Kasumi-1 (cell line): ENCODE data around the gene GPR183.
A peak's percentile ranks its signal among the peaks of the same experiment; 100 is the strongest.

ENCODE experiments used
- DNase-seq, 2 experiments: peaks; one replicate each; lab custom pipeline; 2025; lab: John Stamatoyannopoulos, UW

GPR183 gene

DNA sequence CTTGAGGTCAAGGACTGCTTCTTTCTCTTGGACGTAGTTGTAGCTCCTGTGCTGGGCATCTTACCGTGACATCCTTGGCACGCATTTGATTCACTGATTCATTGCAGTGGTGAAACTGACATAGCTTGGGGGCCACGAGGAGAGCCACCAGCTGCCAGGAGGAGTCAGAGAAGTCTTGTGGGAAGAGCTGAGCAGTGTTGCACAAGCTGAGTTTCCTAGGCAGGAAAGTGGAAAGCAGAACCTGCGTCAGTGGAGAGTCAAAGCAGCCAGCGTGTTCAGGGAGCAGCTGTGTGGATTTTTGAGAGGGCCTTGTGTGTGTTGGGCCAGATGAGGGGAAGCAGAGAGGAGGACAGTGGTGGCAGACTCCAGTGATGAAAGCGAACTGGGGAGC lies 5.3 kb upstream of the GPR183 start:
- peak; percentile 96 to 97 for DNase-seq

DNA sequence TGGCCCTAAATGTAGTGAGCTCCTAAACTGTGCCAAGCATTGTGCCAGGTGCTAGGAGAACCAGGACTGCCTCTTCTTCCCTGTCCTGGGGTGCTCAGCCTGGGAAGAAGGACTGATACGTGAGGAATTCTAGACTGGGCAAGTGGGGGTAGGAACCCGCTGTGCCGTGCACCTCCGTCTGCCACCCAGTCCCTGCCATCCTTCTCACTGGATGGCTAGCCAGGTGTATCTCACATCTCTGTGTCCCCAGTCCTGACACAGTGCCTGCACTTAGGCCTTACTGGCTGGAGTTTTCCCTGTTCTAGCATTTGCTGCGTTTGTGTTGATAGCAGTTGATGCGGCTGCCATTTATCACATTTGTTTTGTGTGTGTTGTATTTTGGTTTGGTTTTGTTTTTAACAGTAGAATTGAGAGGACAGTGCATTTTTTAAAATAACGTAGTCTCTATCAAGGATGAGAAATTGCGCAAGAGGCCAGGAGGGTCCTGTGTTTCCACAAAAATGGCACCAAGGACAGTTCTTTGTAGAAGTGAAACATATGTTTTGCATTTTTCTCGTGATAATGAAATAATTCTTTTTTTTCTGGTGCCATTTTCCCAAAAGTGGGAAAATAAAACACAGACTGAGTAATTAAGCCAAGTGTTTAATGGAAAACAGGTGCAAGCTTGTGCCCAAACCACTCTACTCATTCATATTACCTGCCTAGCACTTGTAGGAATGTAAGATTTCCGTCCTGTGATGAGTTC lies 4.7 kb upstream of the GPR183 start:
- DNase-seq: peak; percentile 21 to 29

DNA sequence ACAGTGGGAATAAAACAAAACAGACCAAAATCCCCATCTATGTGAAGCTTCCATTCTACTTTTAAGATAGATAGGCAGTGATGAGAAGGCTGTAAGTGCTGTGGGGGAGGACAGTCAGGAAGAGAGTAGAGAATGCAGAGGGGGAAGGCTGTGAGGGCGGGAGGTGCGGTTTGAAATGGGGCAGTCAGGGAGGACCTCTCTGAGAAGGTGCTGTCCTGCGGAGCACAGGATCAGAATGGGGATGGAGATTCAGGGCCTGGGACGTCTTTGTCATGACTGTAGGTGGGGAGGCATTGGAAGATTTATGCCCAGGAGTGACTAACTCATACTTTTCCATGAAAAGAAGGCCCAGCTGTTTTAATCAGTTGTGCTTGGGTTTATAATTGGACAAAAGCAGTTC lies 3.9 kb upstream of the GPR183 start:
- peak in 1 of 2 experiments; percentile 7 for DNase-seq

DNA sequence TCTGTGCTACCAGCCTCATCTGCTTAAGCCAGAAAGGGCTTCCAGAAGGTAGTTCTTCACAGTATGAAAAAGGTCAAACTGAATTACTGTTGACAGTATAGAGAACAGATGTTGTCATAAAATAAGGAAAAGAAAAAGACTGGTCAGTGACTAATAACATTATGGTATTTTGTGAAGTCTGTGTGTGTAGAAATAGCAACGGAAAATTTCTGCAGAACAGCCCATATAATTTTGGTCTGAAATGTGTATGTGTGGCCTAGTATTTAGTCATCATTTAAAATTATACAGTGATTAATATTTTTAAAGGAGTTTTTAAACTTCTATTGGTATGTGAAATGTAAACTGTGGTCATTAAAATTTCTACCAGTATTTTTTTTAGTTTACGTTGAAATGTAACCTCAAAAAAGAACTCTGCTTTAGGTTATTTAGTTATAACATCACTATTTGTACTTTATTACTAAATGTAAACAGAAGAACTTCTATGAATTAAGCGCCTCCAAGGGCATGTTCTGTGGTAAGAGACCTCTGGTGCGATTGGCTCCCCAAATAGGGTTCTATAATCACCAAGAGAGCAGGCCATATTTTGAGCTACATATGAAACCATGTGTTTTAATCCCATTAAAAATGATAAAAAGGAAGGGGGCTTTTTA lies 3.3 kb upstream of the GPR183 start:
- no peak for DNase-seq

DNA sequence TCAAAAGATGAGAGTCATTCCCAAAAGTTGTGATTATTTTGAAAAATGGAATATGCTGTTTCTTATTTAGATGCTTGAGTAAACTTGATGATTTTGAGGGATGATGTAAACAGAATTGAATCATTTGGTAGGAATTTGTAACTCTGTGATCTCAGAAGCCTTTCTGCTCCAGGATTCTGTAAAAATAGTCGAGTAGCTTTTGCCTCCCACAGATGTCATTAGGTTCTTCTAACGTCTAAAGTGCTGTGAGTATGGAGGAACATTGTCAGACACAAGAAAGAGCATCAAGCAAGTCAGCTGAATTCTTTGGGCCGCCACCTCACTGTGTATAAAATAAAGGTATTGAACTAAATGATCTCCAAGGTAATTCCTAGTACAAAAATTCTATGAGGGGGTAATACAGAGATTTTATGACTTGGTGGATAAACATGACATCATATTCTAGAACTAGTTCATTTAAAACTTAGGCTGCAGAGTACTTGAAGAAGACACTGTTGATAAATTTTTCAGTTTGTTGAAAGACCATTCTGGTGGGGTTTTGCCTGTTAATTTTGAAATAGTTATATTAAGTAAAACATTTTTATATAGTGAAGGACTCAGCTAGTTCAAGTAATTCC lies 1.4 kb upstream of the GPR183 start:
- no peak for DNase-seq

DNA sequence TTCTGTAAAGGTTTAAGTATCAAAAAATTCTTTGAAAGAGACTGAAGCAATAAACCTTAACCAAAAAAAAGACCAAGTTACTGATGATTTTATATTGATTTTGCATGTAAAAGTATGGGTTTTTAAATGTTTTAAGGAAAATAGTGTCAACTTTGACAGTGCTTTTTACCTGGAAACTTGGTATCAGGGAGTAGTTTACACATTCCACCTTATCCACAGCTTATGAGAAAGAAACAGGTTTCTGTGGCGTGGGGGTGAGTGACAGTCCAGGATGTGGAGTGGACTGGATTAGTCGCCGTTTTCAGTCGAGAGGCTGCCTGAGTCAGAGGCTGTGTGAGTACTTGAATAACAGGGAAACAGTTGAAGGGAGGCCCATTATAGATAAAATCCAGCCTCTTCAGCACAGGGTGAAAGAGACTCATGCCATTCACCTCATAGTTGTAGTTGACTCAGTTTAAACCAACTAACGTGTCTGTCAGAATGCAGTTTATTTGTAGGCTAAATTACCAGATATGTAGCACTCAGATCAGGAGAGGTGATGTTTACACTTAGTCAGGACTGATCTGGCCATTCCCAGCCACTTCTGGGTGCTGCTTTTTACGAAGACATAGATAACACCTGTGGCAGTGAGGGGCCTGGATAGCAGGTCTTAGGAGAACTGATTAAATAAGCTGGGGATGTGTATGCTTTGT lies 595 bp upstream of the GPR183 start:
- peak in 1 of 2 experiments; percentile 3 for DNase-seq

DNA sequence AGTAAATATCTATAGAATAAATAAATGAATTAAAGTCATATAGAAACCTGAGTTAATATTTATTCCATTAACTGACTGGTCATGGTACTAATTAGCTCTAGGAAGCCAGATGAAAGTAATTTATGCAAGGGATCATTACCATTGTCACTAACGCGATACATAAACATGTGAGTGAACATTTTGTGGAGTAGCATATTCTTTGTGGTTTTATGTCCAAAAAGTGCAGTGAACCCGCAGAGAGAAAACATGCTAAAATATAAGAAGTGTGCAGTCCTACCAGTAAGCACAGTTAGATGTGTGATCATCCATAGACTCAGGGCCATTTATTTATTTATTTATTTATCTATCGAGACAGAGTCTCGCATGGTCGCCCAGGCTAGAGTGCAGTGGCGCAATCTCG lies 1.6 kb downstream of the GPR183 start:
- DNase-seq: no peak

DNA sequence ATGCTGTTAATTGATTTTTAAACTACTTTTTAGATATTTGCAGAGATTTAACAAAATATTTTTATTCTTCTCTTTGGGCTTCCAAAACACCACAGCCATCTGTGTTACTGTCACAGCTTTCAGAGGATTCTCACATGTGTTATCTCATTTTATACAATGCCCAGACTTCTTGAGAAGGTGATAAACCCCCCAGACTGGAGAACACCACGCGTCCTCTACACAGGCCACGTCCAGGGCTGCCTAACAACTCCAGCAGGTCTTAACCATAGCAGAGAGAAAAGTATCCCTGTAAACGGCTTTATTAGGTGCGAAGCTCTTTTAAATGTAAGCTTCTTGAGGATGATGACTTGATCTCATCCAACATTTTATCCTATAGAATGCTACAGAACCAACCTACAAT lies 2.0 kb downstream of the GPR183 start:
- DNase-seq: no peak

DNA sequence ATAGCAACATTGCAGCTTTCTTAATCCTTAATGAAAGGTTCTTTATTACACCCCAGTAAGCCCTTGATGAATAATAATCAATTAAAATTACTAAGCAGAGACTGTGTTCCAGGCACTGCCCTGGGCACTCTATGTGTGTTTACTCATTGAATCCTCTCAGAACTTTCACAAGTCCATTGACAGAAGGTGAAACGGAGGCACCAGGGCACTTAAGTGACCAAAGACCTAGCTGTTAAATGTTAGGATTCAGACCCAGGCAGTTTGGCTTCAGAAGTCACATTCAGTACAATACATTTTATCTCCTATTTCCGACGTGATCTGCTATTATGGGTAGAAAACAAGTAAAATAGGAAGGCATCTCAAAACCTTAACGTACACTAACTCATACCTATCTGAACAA lies 2.7 kb downstream of the GPR183 start:
- DNase-seq: no peak

DNA sequence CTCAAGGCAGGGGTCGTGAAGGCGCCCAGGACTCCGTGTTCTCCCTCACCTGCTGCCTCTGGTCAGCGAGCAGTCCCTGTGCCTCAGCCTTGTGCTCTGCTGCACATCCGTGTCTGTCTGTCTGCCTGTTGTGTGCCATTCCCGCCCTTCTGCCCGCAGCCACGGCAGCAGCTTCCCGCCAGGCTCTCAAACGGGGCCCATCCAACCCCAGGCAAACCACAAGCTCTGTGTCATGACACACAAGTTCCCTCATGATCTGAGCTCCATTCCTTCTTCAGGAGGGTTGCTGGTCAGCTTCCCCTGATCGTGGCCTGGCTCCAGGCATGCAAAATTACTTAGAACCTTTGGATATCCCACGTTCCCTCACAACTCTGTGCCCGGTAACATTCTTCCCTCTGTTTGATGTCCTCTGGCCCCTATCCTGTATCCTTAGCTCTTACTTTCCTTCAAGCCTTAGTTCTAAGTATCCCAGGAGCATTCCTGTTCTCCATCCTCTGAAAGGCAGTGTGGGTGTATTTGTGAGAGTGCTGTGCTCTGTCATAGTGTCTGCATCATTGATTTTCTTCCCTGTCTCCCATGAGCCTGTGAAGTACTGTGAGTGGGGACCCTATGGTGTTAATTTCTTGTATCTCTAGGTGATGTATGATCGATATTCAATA lies 3.2 kb downstream of the GPR183 start:
- DNase-seq: peak; percentile 19 to 24

DNA sequence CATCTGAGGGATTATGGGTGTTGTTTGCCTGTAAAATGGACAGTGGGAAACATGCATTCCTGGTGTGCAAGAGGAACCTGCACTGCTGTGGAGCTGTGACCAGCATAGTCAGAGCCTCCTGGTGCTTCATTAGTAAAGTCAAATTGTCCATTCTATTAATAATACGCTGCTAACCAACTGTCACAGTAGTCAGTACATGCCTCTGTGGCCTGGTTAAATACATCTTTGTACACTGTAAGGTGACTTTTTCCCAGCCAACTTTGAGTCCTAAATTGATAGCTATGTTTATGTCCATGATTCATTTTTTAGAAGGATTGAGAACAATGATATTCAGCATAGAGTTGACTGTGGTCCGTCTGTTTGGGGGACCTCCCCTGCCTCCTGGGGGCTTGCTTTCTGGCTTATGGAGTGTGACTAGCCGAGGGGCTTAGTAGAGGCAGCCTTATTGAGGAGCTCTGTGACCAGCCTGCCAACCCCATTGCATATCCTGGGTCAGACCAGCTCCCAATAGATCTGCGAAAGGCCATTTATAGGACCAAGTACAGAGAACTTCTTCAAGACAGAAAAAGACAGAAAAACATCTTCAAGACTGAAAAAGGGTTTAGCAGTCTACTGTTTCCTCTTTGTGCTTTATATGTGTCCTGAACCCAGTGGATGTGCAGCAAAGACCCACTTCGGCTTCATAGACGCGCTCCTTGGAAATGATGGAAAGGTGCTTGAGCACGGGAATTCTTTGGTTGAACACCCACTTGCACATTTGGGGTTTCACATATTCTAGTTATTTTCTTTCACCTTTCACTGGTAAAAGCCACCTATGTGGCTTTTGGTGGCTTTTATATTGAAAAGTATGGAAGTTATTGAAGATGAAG lies 4.3 kb downstream of the GPR183 start:
- no peak for DNase-seq

DNA sequence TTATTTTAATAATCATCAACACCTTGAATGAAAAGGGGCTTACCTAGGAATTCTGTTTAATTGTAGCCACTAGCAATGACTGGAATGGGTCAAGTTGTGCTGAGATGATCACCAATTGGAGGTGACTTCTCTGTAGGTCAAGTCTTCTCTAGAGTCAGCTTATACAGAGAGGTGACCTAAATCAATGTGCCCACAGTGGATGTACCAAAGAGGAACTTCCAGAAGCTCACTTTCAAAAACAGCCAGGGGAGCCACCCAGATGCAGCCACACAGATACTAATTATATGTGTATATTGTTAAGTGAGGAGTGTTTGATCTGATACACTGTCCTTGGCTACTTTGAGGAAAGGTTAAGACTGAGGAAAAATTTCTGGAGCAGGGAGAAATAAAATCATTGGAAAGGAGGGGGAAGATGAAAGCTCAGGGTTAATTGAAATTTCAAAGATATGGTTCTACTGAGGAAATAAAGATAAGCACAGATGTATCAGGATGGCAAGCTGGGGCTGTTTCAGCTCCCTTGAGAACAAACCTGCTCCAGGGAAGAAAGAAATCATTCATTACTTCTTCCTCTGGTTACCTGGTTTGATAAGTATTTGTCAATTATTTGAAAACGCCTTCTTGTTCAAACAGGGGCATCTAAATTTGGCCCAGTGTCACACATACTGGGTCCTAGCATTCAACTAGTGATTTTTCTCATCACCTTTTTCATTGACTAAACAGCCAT lies 5.1 kb downstream of the GPR183 start:
- no peak for DNase-seq

DNA sequence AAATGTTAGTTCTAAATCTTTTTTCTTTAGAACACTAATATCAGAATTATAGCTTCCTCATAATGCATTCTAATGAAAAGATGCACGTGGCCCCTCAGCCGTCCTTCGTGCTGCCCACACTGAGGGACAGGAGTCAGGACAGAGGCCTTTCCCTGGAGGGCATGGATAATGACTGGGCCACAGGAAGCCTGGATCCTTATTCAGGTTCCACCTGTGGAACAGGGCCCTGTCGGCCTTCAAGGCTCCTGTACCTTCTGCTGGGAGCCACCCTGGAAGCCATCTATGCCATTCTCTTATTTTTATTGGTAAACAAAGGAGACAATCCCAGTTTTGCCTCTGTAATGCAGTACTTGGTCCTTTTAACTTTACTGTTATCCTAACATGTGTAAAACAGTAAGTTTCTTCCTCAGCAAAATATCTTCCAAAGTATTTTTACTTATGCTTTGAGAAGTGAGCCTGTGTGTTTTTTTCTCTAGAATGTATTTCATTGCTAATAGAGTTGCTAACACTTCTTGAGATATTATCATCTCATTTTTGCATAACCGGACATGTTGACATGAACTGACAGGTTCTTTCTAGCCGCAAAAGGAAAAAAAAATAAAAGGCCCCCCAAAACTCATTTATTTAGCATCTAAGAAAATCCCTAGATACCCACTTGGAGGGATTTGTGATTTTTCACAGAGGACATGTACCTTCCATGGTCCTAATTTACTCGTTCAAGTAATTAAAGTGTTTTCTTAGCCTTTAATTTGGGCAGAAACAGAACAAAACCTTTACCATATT lies 6.0 kb downstream of the GPR183 start:
- DNase-seq: no peak

DNA sequence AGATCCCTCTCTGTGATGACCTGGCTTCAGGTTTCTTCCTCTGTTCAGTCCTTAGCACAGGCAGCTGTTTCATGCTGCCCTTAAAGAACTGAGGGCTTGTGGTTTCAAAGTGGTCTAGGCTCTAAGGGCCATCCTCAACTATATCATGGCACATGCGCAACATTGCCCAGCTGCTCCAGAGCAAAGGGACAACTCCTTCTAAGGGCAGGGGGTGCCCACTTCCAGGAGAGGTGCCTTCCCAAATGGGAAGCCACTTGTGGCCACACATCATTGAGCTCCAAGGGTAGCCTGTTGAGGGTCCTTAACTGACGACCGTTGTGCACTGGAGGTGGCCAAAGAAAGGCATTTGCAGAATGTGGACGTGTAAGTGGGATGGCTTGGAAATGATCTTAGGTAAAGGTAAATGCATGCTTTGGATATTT lies 7.3 kb downstream of the GPR183 start:
- no peak for DNase-seq

DNA sequence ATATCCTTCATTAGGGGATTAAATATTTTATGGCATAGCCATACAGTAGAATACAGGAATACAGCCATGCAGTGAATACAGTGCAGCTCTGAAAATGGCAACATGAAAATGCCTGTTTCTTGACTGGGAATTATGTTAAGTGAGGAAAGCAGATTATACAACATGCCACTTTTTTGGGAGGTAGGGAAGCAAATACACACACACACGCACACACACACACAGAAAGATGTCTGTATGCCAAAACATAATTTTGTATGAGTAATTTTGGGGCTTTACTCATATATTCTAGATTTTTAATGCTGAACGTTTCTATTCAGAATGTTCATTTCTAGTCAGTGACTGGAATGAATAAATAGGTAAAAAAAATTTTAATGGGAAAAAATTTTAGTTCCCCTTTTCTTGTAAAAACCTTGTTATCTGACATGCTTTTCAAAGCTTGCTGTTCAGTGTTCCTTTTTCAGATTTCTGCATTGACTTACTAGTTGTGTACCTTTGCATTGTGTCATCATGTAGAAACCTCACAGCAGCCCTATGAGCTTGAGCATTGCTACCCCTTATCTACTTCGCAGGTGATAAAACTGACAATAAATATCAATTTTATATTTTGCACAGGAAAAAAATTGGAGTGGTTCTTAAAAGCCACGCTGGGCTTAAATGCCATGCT lies 7.8 kb downstream of the GPR183 start:
- DNase-seq: no peak

DNA sequence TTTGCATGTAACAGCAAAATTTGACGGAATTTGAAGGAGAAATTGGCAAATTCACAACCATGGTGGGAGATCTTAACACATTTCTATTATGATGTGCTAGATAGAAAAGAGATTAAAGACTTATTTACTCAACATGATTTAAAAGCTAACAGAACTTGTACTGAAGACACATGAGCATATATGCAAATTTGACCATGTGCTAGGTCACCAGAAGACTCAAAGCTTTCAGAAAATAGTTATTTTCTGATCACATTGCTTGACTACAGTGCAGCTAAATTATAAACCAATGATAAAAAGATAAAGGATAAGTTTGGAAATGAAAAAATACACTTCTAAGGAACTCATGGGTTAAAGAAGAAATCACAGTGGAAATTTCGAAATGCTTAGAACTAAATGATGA lies 9.1 kb downstream of the GPR183 start:
- DNase-seq: no peak

DNA sequence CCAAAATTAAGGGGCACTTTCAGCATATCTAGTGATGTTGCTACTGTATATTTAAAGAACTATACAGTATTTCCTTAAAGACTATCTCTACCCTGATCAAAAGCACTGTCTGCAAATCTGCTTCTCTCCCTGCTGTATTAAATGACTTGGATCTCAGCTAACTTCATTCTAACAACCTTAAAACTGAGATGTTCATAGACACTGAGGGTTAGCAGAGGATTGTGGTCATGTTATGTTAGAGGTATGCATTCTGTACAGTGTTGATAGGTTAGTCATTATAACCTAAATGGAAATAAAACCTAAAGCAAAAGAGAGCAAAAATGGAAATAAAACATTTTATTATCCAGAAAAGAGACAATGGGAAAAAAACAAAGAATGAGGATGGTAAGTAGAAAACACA lies 9.9 kb downstream of the GPR183 start:
- DNase-seq: no peak

DNA sequence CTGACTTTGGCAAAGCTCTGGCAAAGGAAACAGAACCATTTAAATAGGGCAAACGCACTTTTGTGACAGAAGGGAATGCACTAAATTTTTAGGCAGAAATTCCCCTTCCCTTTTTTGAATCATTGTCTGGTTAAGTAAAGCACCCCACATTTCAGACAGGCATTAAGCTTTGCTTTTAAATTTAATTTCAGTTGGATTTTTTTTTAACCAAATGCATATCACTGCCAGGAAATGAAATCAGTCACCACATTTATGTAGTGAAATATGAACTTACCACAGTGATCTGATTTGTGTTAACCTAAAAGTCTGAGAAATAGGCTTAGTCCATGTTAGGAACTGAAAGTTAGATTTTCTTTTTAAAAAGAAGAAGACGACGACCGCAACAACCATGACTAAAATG lies 10.8 kb downstream of the GPR183 start:
- DNase-seq: no peak
